ENCODE measurements around the gene CFAP97D2. TPM values are rescaled to one million over a fixed set of nuclear protein-coding genes. Genes with fewer than 3 reads are reported as not detected.

Gene CFAP97D2
- total and polyA plus RNA-seq, 2 experiments from 2014 or later, result not detected

DNA sequence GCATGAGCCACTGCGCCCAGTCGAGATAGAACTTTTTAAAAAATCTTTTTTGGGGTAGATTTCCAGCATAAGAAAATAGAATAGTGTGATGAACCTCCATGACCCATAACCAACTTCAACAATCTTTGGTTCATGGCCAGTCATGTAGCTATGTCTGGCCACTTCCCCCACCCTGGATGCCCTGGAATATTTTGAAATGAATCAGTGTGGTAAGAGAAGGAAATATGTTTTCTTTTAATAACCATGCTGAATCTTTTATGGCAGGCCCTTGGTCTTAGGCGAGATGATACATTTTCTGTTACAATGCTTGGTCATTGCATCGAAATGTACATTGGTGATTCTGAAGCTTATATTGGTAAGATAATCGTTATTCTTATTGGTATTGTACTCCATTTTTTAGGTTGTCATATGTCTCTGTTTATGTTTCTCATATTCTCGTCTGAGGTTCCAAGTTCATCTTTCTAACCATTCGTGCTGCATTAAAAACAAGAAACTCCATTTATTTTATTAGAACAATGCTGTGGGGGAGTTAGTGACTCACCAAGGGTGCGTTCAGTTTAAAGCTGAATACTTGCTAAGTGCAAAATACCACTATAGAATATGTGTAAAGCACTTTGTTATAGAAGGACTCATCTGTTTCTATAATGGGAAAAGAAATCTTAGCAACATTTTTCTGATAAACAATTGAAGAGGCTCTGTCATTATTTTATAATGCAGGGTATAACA lies 86.0 kb downstream of the CFAP97D2 start:
- Histone ChIP-seq H3K27me3 (no peaks in the 10 kb centered on the region), H3K4me3 (no peak overlapping the region), H3K36me3 (peaks cover 64% of the 10 kb centered on the region), H3K27ac (no peak overlapping the region), H3K9me3 (ENCODE audit: low read depth) (no peaks in the 10 kb centered on the region), H3K4me1 (ENCODE audit: low read depth) (peaks cover 17% of the 10 kb centered on the region)
- no peak for DNase-seq (ENCODE audit: low read depth in 1 of 2, low spot score in 1 of 2)
- TF ChIP-seq, protein P1, sequence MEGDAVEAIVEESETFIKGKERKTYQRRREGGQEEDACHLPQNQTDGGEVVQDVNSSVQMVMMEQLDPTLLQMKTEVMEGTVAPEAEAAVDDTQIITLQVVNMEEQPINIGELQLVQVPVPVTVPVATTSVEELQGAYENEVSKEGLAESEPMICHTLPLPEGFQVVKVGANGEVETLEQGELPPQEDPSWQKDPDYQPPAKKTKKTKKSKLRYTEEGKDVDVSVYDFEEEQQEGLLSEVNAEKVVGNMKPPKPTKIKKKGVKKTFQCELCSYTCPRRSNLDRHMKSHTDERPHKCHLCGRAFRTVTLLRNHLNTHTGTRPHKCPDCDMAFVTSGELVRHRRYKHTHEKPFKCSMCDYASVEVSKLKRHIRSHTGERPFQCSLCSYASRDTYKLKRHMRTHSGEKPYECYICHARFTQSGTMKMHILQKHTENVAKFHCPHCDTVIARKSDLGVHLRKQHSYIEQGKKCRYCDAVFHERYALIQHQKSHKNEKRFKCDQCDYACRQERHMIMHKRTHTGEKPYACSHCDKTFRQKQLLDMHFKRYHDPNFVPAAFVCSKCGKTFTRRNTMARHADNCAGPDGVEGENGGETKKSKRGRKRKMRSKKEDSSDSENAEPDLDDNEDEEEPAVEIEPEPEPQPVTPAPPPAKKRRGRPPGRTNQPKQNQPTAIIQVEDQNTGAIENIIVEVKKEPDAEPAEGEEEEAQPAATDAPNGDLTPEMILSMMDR (IDR thresholded peaks at IDR 0.05; ENCODE audit: low read depth, low read length), result no peak

DNA sequence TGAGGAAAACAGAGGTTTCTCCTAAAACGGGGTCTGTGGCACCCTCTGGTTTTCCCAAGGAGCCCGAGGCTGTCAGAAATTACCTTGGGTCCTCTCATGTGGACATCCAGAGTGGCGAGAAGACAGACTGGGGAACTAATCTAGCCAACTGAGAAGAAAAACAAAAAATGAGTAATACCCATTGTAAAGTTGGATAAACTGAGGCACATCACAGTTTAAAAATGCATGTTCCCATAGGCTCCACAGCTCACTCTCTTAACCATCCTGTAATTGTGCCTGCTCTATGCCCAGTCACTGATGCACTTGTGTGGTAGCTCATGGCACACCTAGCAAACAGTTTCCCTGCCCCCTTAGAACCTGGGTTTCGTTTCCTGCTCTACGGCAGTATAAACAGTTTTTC lies 87.2 kb downstream of the CFAP97D2 start:
- Histone ChIP-seq H3K9me3 (ENCODE audit: low read depth) (no peaks in the 10 kb centered on the region), H3K27me3 (no peaks in the 10 kb centered on the region), H3K27ac (no peak overlapping the region), H3K4me1 (ENCODE audit: low read depth) (peaks cover 12% of the 10 kb centered on the region), H3K36me3 (peaks cover 66% of the 10 kb centered on the region), H3K4me3 (no peak overlapping the region)
- no peak for DNase-seq (ENCODE audit: low read depth in 1 of 2, low spot score in 1 of 2)
- TF ChIP-seq, protein P1 (IDR thresholded peaks at IDR 0.05; ENCODE audit: low read depth, low read length), result no peak

- TF ChIP-seq, protein P1 (IDR thresholded peaks at IDR 0.05; ENCODE audit: low read depth, low read length), result no peak
- Histone ChIP-seq H3K27ac (no peak overlapping the region), H3K9me3 (ENCODE audit: low read depth) (no peaks in the 10 kb centered on the region), H3K36me3 (peaks cover 59% of the 10 kb centered on the region), H3K4me1 (ENCODE audit: low read depth) (no peaks in the 10 kb centered on the region), H3K4me3 (no peak overlapping the region), H3K27me3 (no peaks in the 10 kb centered on the region)
- no peak for DNase-seq (ENCODE audit: low read depth in 1 of 2, low spot score in 1 of 2)
Measured at GRCh38 chr13:114268344-114269280, 89.6 kb downstream of the CFAP97D2 start.

GRCh38 chr13:114269281-114269770 lies 90.3 kb downstream of the CFAP97D2 start:
- Histone ChIP-seq H3K27me3 (no peaks in the 10 kb centered on the region), H3K36me3 (peaks cover 52% of the 10 kb centered on the region), H3K27ac (no peak overlapping the region), H3K4me1 (ENCODE audit: low read depth) (no peaks in the 10 kb centered on the region), H3K4me3 (no peak overlapping the region), H3K9me3 (ENCODE audit: low read depth) (no peaks in the 10 kb centered on the region)
- TF ChIP-seq, protein P1 (IDR thresholded peaks at IDR 0.05; ENCODE audit: low read depth, low read length), result no peak
- no peak for DNase-seq (ENCODE audit: low read depth in 1 of 2, low spot score in 1 of 2)

Other genes with a start within 250 kb of the CFAP97D2 start
- gene C13orf46, start 205.2 kb upstream of the CFAP97D2 start, total RNA-seq, result 0.04 TPM in 1 of 2 replicates, not detected in the other
- gene C13orf46, start 205.2 kb upstream of the CFAP97D2 start, polyA plus RNA-seq, result 0.35 TPM in 1 of 2 replicates, not detected in the other
- gene RASA3, start 46.6 kb upstream of the CFAP97D2 start, total RNA-seq, result 18.1 and 26.0 TPM in 2 replicates
- gene RASA3, start 46.6 kb upstream of the CFAP97D2 start, polyA plus RNA-seq, result 14.0 and 21.4 TPM in 2 replicates
- 25.8 and 36.8 TPM in 2 replicates for gene CDC16, start 55.6 kb downstream of the CFAP97D2 start, total RNA-seq
- 46.0 and 48.7 TPM in 2 replicates for gene CDC16, start 55.6 kb downstream of the CFAP97D2 start, polyA plus RNA-seq
- 77.9 and 90.9 TPM in 2 replicates for gene UPF3A, start 102.3 kb downstream of the CFAP97D2 start, total RNA-seq
- gene UPF3A, start 102.3 kb downstream of the CFAP97D2 start, polyA plus RNA-seq, result 81.3 and 92.9 TPM in 2 replicates
- 16.1 and 20.9 TPM in 2 replicates for gene CHAMP1, start 135.2 kb downstream of the CFAP97D2 start, total RNA-seq
- 12.1 and 24.0 TPM in 2 replicates for gene CHAMP1, start 135.2 kb downstream of the CFAP97D2 start, polyA plus RNA-seq